ENCODE measurements around the gene ERGIC1.

The ERGIC1 gene

GRCh38 chr5:172950176-172950965 is 116.3 kb downstream of the ERGIC1 start:
- no peak for DNase-seq (ENCODE audit: low read depth)

- DNase-seq (ENCODE audit: low read depth) = no peak
Observed at GRCh38 chr5:172951371-172952033, 117.5 kb downstream of the ERGIC1 start.

- no peak for DNase-seq (ENCODE audit: low read depth)
Observed at GRCh38 chr5:172952034-172952511, 118.0 kb downstream of the ERGIC1 start.

- no peak for DNase-seq (ENCODE audit: low read depth)
Observed at GRCh38 chr5:172953776-172954675, 120.0 kb downstream of the ERGIC1 start.

GRCh38 chr5:172954751-172955159 is 120.7 kb downstream of the ERGIC1 start:
- no peak for DNase-seq (ENCODE audit: low read depth)

- no peak for DNase-seq (ENCODE audit: low read depth)
Observed at GRCh38 chr5:172956228-172956627, 122.2 kb downstream of the ERGIC1 start.

- DNase-seq (ENCODE audit: low read depth) = no peak
Observed at GRCh38 chr5:172956936-172957335, 122.9 kb downstream of the ERGIC1 start.

- no peak for DNase-seq (ENCODE audit: low read depth)
Observed at GRCh38 chr5:172957458-172957857, 123.4 kb downstream of the ERGIC1 start.

- peak; percentile 26 for DNase-seq (ENCODE audit: low read depth)
Observed at GRCh38 chr5:172958331-172959046, 124.4 kb downstream of the ERGIC1 start.

- no peak for DNase-seq (ENCODE audit: low read depth)
Observed at GRCh38 chr5:172959824-172960799, 126.1 kb downstream of the ERGIC1 start.

GRCh38 chr5:172969921-172970320 is 135.9 kb downstream of the ERGIC1 start:
- no peak for DNase-seq (ENCODE audit: low read depth)

GRCh38 chr5:172971482-172971881 is 137.4 kb downstream of the ERGIC1 start:
- DNase-seq (ENCODE audit: low read depth) = no peak

- no peak for DNase-seq (ENCODE audit: low read depth)
Observed at GRCh38 chr5:172972552-172972951, 138.5 kb downstream of the ERGIC1 start.

GRCh38 chr5:172973127-172973916 is 139.3 kb downstream of the ERGIC1 start:
- DNase-seq (ENCODE audit: low read depth) = no peak

GRCh38 chr5:172973931-172974330 is 139.9 kb downstream of the ERGIC1 start:
- no peak for DNase-seq (ENCODE audit: low read depth)

GRCh38 chr5:172975289-172975688 is 141.2 kb downstream of the ERGIC1 start:
- no peak for DNase-seq (ENCODE audit: low read depth)

- DNase-seq (ENCODE audit: low read depth) = no peak
Observed at GRCh38 chr5:172979778-172980177, 145.7 kb downstream of the ERGIC1 start.

GRCh38 chr5:172981931-172982330 is 147.9 kb downstream of the ERGIC1 start:
- DNase-seq (ENCODE audit: low read depth) = no peak

GRCh38 chr5:172983542-172984243 is 149.6 kb downstream of the ERGIC1 start, which contains the start of gene ATP6V0E1:
ATP6V0E1 (plus strand) TSS chr5:172983771; CDS start chr5:172983861, 90 bp downstream.
- DNase-seq (ENCODE audit: low read depth) = peak; percentile 92
